SU-DHL-6 (cell line): ENCODE data around the gene SBF1.
"Not testable (repeated sequence)": the region's sequence is repeated elsewhere in the genome, so short reads cannot be mapped to it uniquely, and the experiment has no call there.

Source experiments
- H2AFZ ChIP-seq: fragments of 200-600 bp; sonication (generic); 2 replicates; pipeline ENCODE4 v1.6.1; 2014; ENCODE audit warnings: low read depth, mild to moderate bottlenecking, moderate library complexity, mixed read lengths, antibody characterized with exemption, low read length; ENCODE audit not compliant: severe bottlenecking
- H3F3A ChIP-seq: fragments of 200-600 bp; shearing (Covaris generic); 2 replicates; pipeline ENCODE4 v1.6.0; 2016; ENCODE audit warnings: antibody characterized with exemption, mild to moderate bottlenecking; ENCODE audit not compliant: insufficient read depth
- H3K27ac ChIP-seq: fragments of 200-600 bp; sonication (generic); 2 replicates; pipeline ENCODE4 v1.5.1; 2016; ENCODE audit warnings: low read depth, mild to moderate bottlenecking, low read length, moderate library complexity, mixed read lengths
- H3K27me3 ChIP-seq: fragments of 200-600 bp; sonication (generic), shearing (Covaris generic); 2 replicates; pipeline ENCODE4 v1.6.0; 2014; ENCODE audit warnings: mild to moderate bottlenecking, low read length
- H3K36me3 ChIP-seq: fragments of 200-600 bp; sonication (generic); 2 replicates; pipeline ENCODE4 v1.6.1; 2014; ENCODE audit warnings: mild to moderate bottlenecking, low read length, mixed read lengths
- H3K4me2 ChIP-seq: fragments of 300-600, 200-600 bp; shearing (Covaris generic), sonication (generic); 2 replicates; pipeline ENCODE4 v1.6.0; 2014; ENCODE audit warnings: low read length, low read depth, mild to moderate bottlenecking; ENCODE audit not compliant: poor library complexity, severe bottlenecking
- H3K4me3 ChIP-seq: fragments of 200-600 bp; sonication (generic); 2 replicates; pipeline ENCODE4 v1.5.1; 2014; ENCODE audit warnings: antibody characterized with exemption, low read length, mild to moderate bottlenecking, mixed read lengths; ENCODE audit not compliant: insufficient read depth, poor library complexity, severe bottlenecking
- H3K79me2 ChIP-seq: fragments of 200-600 bp; sonication (generic); 2 replicates; pipeline ENCODE4 v1.6.1; 2014; ENCODE audit warnings: mild to moderate bottlenecking, low read length, moderate library complexity; ENCODE audit not compliant: insufficient read depth
- H3K9ac ChIP-seq: fragments of 200-600 bp; sonication (generic); 2 replicates; pipeline ENCODE4 v1.7.0; 2014; ENCODE audit warnings: mild to moderate bottlenecking, low read length
- H3K9me2 ChIP-seq: fragments of 200-600 bp; sonication (generic); replicated peaks from 2 replicates; pipeline ENCODE4 v1.6.1; 2014; ENCODE audit warnings: low read length; ENCODE audit not compliant: insufficient read depth
- H3K9me3 ChIP-seq: fragments of 200-600 bp; sonication (generic); 2 replicates; pipeline ENCODE4 v1.6.1; 2014; ENCODE audit warnings: low read length, mixed read lengths; ENCODE audit not compliant: insufficient read depth
- H4K20me1 ChIP-seq: fragments of 200-600 bp; sonication (generic); 2 replicates; pipeline ENCODE4 v1.6.1; 2014; ENCODE audit warnings: low read depth, mild to moderate bottlenecking, antibody characterized with exemption, low read length, moderate library complexity, mixed read lengths
- EZH2phosphoT487 ChIP-seq: fragments of 200-600 bp; sonication (generic), shearing (Covaris generic); conservative IDR thresholded peaks from 2 replicates; pipeline ENCODE4 v1.6.1; 2018; ENCODE audit warnings: mild to moderate bottlenecking, antibody characterized with exemption, low read length, moderate library complexity, mixed read lengths
- TF ChIP-seq, protein P1 (sequence below): fragments of 200-600 bp; sonication (generic); IDR thresholded peaks from one replicate; pipeline ENCODE4 v1.5.1; 2017; ENCODE audit warnings: antibody characterized with exemption, mild to moderate bottlenecking, low read length, moderate library complexity; ENCODE audit not compliant: insufficient read depth, poor library complexity, severe bottlenecking

Gene SBF1

DNA sequence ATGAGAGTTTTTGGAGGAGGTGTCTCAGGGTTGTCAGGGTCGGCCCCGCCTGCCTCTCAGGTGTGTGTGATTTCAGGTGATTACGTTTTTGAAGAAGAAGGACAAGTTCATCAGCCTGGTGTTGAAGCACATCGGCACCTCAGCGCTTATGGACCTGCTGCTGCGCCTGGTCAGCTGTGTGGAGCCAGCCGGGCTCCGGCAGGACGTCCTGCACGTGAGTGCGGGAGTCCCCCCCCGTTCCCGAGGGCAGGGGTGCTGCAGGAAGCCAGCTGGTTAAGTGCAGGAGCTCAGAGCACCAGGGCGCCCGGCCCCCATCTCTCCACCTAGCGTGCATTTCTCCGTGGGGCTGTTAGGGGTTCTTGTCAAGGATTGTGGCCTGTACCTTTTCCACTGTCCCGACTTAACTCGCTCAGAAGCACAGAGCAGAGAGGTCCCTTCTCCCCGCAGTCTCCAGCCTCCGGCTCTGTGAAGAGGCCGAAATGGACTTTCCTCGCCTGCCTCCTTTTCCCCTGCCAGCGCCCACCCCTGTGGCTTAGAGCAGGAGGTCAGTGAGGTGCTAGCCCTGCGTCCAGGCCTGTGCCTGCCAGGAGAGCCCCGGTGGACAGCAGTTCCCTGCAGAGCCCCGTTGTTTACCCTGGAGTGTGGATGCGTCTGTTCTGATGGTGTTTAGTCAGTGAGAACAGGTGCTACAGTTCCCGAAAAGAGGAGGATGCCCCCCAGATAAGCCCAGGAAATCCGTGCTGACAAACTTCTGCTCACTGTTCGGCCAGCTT lies 60.2 kb downstream of the SBF1 start:
- Histone ChIP-seq H3K36me3 (peaks cover 3% of the 10 kb centered on the region; the same call in 1 of the 2 replicates), H3F3A (no peaks in the 10 kb centered on the region)

DNA sequence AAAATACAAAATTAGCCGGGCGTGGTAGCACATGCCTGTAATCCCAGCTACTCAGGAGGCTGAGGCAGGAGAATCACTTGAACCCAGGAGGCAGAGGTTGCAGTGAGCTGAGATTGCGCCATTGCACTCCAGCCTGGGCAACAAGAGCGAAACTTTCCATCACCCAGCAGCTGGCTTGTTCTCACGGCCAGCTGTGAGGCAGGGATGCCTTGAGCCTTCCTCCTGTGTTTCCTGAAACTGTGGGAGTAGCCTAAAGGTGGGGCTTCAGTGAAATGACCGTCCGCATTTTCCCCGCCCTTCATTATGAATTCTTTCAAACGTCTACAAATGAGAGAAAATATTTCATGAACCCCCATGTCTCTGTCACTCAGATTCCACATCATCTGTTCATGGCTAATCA lies 65.9 kb downstream of the SBF1 start:
- not testable (repeated sequence) for H2AFZ ChIP-seq, H3K4me3 ChIP-seq, H3K27ac ChIP-seq, H3K27me3 ChIP-seq, H3K79me2 ChIP-seq, H3K9me3 ChIP-seq, H4K20me1 ChIP-seq, H3K4me2 ChIP-seq, H3K9ac ChIP-seq, H3F3A ChIP-seq, H3K9me2 ChIP-seq, H3K36me3 ChIP-seq

More for the DNA sequence above, 60.2 kb downstream of the SBF1 start:
- Histone ChIP-seq H3K27ac (no peak overlapping the region), H3K27me3 (no peaks in the 10 kb centered on the region), H3K9me2 (no peaks in the 10 kb centered on the region), H2AFZ (no peak overlapping the region), H3K4me3 (no peak overlapping the region), H3K79me2 (no peaks in the 10 kb centered on the region), H3K9ac (no peak overlapping the region), H3K9me3 (no peaks in the 10 kb centered on the region), H4K20me1 (no peaks in the 10 kb centered on the region), H3K4me2 (no peak overlapping the region)
- TF ChIP-seq, protein P1, sequence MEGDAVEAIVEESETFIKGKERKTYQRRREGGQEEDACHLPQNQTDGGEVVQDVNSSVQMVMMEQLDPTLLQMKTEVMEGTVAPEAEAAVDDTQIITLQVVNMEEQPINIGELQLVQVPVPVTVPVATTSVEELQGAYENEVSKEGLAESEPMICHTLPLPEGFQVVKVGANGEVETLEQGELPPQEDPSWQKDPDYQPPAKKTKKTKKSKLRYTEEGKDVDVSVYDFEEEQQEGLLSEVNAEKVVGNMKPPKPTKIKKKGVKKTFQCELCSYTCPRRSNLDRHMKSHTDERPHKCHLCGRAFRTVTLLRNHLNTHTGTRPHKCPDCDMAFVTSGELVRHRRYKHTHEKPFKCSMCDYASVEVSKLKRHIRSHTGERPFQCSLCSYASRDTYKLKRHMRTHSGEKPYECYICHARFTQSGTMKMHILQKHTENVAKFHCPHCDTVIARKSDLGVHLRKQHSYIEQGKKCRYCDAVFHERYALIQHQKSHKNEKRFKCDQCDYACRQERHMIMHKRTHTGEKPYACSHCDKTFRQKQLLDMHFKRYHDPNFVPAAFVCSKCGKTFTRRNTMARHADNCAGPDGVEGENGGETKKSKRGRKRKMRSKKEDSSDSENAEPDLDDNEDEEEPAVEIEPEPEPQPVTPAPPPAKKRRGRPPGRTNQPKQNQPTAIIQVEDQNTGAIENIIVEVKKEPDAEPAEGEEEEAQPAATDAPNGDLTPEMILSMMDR: no peak
- no peak for TF ChIP-seq EZH2phosphoT487

DNA sequence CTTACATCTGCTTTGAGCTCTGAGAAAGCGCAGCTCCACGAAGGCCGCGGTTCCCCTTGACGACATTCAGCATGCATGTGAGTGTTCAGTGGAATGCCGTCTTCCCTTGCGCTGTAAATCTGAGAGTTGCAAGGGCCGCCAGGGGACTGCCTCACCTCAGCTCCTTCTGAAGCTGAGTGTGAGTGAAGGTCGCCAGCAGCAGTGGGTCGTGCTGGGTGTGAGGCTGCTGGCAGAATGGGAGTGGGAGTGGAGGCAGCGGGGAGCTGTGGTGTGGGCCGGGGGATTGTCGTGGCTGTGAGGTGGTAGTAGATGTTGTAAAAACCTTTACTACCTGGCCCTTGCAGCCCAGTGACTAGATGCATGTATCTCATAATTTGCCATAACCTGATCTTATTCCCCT lies 66.5 kb downstream of the SBF1 start:
- Histone ChIP-seq H3K79me2 (0 out of 2 replicates have a peak, but pooled peaks cover 7% of the 10 kb centered on the region), H4K20me1 (no peaks in the 10 kb centered on the region; the same call in 1 of the 2 replicates), H3K27me3 (no peaks in the 10 kb centered on the region), H3K27ac (no peak overlapping the region), H3F3A (no peaks in the 10 kb centered on the region), H3K9ac (no peak overlapping the region), H3K9me3 (no peaks in the 10 kb centered on the region), H3K36me3 (no peaks in the 10 kb centered on the region; the same call in 1 of the 2 replicates), H3K4me3 (no peak overlapping the region), H3K4me2 (no peak overlapping the region), H3K9me2 (no peaks in the 10 kb centered on the region), H2AFZ (no peak overlapping the region)
- TF ChIP-seq EZH2phosphoT487: no peak
- TF ChIP-seq, protein P1: no peak

DNA sequence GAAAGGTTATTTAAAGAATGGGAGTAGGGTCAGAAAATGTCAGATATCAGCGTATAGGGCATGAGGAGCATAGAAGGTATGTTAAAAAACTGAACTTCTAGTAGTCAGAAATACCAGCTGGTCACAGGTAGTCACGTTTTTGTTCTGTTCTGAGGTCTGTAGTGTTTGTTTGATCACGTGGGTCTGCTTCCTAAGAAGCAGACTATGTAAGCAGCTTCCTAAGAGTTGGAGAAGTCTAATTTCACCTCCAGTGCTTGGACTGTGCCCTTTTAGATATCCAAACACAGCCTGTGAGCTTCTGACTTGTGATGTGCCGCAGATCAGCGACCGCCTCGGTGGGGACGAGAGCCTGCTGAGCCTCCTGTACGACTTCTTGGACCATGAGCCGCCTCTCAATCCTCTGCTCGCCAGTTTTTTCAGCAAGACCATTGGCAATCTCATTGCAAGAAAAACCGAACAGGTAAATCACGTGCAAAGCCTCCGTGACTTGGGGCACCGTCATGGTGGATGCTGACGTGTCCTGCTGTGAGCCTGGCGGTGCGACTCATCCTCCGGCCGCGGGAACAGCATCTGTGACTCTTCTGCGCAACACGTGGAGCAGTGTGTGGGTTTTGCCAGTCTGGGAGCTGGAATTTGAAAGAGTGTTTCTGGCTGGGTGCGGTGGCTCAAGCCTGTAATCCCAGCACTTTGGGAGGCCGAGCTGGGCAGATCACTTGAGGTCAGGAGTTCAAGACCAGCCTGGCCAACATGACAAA lies 68.2 kb downstream of the SBF1 start:
- H3K27me3 ChIP-seq: no peaks in the 10 kb centered on the region
- H3K9me3 ChIP-seq: no peaks in the 10 kb centered on the region
- H3K79me2 ChIP-seq: 0 out of 2 replicates have a peak, but pooled peaks cover 18% of the 10 kb centered on the region
- no peaks in the 10 kb centered on the region; the same call in 1 of the 2 replicates for H4K20me1 ChIP-seq
- no peaks in the 10 kb centered on the region for H3F3A ChIP-seq
- H2AFZ ChIP-seq: no peak overlapping the region
- H3K4me3 ChIP-seq: no peak overlapping the region
- no peak overlapping the region for H3K4me2 ChIP-seq
- no peaks in the 10 kb centered on the region for H3K36me3 ChIP-seq
- H3K9me2 ChIP-seq: no peaks in the 10 kb centered on the region
- TF ChIP-seq, protein P1: no peak
- no peak for TF ChIP-seq EZH2phosphoT487
- no peak overlapping the region for H3K27ac ChIP-seq
- H3K9ac ChIP-seq: no peak overlapping the region
